Lower leg skin (tissue), 4 donors: ENCODE measurements around the gene IL1A. TPM values are rescaled to one million over a fixed set of nuclear protein-coding genes. Genes with fewer than 3 reads are reported as not detected.

Source experiments
- DNase-seq, 2 donors: peaks; one replicate each; pipeline ENCODE4 v3.0.0-alpha.2; 2019; ENCODE audit warnings: low spot score in 2 of 2
- H3K4me3 ChIP-seq: fragments of 200-600 bp; sonication (generic); 2 replicates; pipeline ENCODE4 v1.5.1; 2017; ENCODE audit warnings: mild to moderate bottlenecking, low read depth; ENCODE audit not compliant: poor library complexity, severe bottlenecking
- POLR2A ChIP-seq, 2 donors: fragments of 450-650 bp; IDR thresholded peaks; one replicate each; pipeline ENCODE4 v1.6.1; 2016 to 2017; ENCODE audit warnings: antibody characterized with exemption in 2 of 2, mild to moderate bottlenecking in 1 of 2, moderate library complexity in 1 of 2
- WGBS, 2 donors: methylation state at CpG; one replicate each; pipeline ENCODE4 v1.1.5; 2018; 5-methylcytosine and 5-hydroxymethylcytosine counted together
- intact Hi-C: fragments of 100-400 bp; cut with DNase I; formaldehyde crosslinking; loops from one replicate; pipeline ENCODE4 v1.15.0; 2023; ENCODE audit warnings: low total_unique reads
- total RNA-seq, 4 donors: library from RNA; depleted of rRNA; stranded (reverse); fragments of >200 nt; gene quantifications; one replicate each; pipeline ENCODE4 v1.1.0, GENCODE V29; 2016
- TF ChIP-seq, protein P1 (sequence below), 3 donors: fragments of 450-650 bp; IDR thresholded peaks; one replicate each; pipeline ENCODE4 v1.5.1; 2016; ENCODE audit warnings: antibody characterized with exemption in 3 of 3, mild to moderate bottlenecking in 3 of 3, moderate library complexity in 2 of 3

The IL1A gene
- total RNA-seq, 4 donors from 2014 or later, result 0.53 to 5.3 (median 0.84) TPM

DNA sequence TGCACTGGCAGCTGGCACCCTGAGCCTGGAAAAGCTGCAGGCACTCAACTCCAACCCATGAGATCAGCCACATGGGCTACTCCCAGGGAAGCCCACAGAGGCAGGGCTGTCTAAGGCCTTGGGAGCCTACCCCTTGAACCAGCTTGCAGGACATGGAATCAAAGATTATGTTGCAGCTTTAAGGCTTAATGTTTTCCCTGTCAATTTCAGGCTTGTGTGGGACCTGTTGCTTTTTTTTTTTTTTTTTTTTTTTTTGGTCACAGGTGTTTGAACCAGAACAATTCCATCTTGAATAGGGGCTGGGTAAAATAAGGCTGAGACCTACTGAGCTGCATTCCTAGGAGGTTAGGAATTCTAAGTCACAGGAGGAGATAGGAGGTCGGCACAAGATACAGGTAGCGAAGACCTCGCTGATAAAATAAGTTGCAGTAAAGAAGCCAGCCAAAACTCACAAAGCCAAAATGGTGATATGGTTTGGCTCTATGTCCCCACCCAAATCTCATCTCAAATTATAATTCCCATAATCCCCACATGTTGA lies 7.5 kb upstream of the IL1A start:
- no peak for TF ChIP-seq POLR2A (IDR thresholded peaks at IDR 0.05)
- TF ChIP-seq, protein P1, sequence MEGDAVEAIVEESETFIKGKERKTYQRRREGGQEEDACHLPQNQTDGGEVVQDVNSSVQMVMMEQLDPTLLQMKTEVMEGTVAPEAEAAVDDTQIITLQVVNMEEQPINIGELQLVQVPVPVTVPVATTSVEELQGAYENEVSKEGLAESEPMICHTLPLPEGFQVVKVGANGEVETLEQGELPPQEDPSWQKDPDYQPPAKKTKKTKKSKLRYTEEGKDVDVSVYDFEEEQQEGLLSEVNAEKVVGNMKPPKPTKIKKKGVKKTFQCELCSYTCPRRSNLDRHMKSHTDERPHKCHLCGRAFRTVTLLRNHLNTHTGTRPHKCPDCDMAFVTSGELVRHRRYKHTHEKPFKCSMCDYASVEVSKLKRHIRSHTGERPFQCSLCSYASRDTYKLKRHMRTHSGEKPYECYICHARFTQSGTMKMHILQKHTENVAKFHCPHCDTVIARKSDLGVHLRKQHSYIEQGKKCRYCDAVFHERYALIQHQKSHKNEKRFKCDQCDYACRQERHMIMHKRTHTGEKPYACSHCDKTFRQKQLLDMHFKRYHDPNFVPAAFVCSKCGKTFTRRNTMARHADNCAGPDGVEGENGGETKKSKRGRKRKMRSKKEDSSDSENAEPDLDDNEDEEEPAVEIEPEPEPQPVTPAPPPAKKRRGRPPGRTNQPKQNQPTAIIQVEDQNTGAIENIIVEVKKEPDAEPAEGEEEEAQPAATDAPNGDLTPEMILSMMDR (IDR thresholded peaks at IDR 0.05), result no peak
- no peak overlapping the region for H3K4me3 ChIP-seq
- intact Hi-C loops, result no loop called here
- 93 to 98% methylated on average over 3 of the region's 3 CpGs for WGBS, 2 donors
- no peak for DNase-seq

DNA sequence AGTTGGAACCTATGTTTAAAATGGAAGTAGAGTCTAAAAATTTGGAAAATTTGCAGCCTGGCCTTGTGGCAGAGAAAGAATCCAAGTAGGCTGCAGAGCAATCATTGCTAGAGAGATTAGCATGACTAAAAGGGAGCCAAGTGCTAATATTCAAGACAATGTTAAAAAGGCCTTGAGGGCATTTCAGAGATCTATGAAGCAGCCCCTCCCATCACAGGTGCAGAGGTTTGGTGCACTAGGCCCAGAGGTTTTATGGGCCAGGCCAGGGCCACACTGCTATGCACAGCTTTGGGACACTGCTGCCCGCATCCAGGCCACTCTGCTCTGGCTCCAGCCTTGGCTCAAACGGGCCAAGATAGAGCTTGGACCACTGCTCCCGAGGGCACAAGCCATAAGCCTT lies 6.7 kb upstream of the IL1A start:
- 88 to 91% methylated on average over 3 of the region's 3 CpGs for WGBS, 2 donors
- DNase-seq, result no peak
- TF ChIP-seq, protein P1 (IDR thresholded peaks at IDR 0.05), result no peak
- no peak for TF ChIP-seq POLR2A (IDR thresholded peaks at IDR 0.05)
- H3K4me3 ChIP-seq, result no peak overlapping the region
- intact Hi-C loops, result no loop called here

DNA sequence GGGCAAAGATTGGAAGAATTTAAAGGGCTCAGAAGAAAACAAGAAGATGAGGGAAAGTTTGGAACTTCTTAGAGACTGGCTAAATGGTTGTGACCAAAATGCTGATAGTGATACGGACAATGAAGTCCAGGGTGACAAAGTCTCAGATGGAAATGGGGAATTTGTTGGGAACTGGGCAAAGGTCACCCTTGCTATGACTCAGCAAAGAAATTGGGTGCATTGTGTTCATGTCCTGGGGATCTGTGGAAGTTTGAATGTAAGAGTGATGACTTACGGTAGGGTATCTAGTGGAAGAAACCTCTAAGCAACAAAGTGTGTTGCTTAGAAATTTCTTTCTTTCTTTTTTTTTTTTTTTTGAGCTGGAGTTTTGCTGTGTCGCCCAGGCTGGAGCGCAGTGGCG lies 6.0 kb upstream of the IL1A start:
- intact Hi-C loops, result no loop called here
- 82 to 91% methylated on average over 5 of the region's 5 CpGs for WGBS, 2 donors
- TF ChIP-seq, protein P1 (IDR thresholded peaks at IDR 0.05), result no peak
- no peak for TF ChIP-seq POLR2A (IDR thresholded peaks at IDR 0.05)
- no peak for DNase-seq
- H3K4me3 ChIP-seq, result no peak overlapping the region

DNA sequence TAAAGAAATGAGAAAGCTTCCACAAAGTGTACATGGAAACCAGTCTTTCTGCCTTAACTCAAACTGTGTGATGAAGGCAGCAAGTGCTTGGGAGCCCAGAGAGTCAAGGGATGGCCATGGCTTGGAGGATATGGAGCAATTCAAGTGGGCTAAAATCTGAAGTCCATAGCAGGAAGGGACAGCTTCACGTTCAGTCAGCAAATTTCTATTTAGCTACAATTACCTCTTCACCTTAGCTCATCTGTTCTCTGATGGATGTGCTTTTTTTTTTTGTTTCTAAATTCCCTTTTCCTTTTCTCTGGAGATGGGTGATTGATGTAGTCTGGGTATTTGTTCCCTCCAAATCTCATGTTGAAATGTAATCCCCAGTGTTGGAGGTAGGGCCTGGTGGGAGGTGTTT lies 4.9 kb upstream of the IL1A start:
- intact Hi-C loops, result no loop called here
- no peak overlapping the region for H3K4me3 ChIP-seq
- no peak for DNase-seq
- 84 to 93% methylated on average over 1 of the region's 1 CpG for WGBS, 2 donors
- TF ChIP-seq, protein P1 (IDR thresholded peaks at IDR 0.05), result no peak
- TF ChIP-seq POLR2A (IDR thresholded peaks at IDR 0.05), result no peak

DNA sequence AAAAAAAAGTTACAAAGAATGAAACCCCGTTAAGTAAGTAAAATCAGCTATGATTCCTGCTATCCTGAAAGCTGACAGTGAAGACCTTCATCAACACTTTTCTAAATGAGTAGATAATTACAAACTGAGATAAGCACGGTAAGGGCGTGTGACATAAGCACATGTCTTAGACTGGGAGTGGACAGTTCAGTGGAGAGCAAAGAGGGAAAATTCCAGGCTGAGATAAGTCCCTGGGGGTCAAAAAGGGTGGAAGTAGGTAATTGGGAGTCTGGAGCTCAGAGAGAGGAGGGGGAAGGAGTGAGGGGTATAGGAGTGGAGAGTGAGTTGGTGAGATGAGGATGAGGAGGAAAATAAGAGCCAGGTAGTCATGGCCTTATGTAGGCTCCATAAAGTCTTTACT lies 4.4 kb upstream of the IL1A start:
- intact Hi-C loops, result no loop called here
- TF ChIP-seq, protein P1 (IDR thresholded peaks at IDR 0.05), result no peak
- TF ChIP-seq POLR2A (IDR thresholded peaks at IDR 0.05), result no peak
- no peak overlapping the region for H3K4me3 ChIP-seq
- 88 to 90% methylated on average over 3 of the region's 3 CpGs for WGBS, 2 donors
- no peak for DNase-seq

DNA sequence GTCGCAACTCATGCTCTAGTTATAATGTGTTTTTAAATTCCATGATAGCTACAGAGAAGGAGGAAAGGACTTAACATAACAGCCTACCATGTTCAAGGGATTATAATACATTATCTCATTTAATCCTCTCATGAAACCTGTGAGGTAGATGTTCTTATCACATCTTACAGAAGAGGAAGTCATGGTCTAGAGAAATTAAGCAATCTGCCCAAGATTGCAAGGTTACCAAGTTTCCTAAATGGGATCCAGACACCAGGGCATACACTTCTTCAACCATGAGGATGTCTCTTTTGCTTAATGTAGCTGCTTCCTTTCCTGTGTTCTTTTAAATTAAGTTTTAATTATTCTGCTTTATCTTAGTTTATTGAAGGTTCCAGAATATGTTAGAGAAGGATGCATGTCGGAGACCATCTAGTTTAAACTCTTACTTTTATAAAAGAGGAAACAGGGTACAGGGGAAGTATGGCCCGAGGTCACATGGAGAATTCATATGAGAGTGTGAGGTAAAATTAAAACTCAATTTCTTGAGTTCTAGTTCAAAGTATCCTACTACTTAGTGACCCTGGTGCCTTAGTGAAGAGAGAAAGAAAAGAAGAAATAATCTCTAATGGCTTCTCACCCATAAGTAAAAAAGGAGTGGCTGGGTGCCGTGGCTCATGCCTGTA lies 3.6 kb upstream of the IL1A start:
- intact Hi-C loops, result no loop called here
- 84 to 90% methylated on average over 4 of the region's 4 CpGs for WGBS, 2 donors
- no peak for DNase-seq
- no peak for TF ChIP-seq POLR2A (IDR thresholded peaks at IDR 0.05)
- TF ChIP-seq, protein P1 (IDR thresholded peaks at IDR 0.05), result no peak
- H3K4me3 ChIP-seq, result no peak overlapping the region
